Uterus (tissue), 4 donors: ENCODE results near the gene ADAMTS9. TPM values are rescaled to one million over a fixed set of nuclear protein-coding genes. Genes with fewer than 3 reads are reported as not detected.

Experiments used
- DNase-seq, 2 donors: peaks; one replicate each; pipeline ENCODE4 v3.0.0-alpha.2; 2019 to 2020
- H3K27ac ChIP-seq, 2 donors: fragments of 200-600 bp; sonication (generic); 1 replicate in 1 of 2; 2 replicates in 1 of 2; pipeline ENCODE4 v1.5.1; 2016 to 2018
- H3K27me3 ChIP-seq, 2 donors: fragments of 200-600 bp; sonication (generic); one replicate each; pipeline ENCODE4 v1.5.1; 2018 to 2019; ENCODE audit warnings: control low read depth in 1 of 2
- H3K36me3 ChIP-seq, 2 donors: fragments of 200-600 bp; sonication (generic); one replicate each; pipeline ENCODE4 v1.5.1; 2019; ENCODE audit warnings: control low read depth in 1 of 2
- H3K4me1 ChIP-seq, 2 donors: fragments of 200-600 bp; sonication (generic); one replicate each; pipeline ENCODE4 v1.5.1; 2018 to 2019; ENCODE audit warnings: control low read depth in 1 of 2
- H3K4me3 ChIP-seq, 2 donors: fragments of 200-600 bp; sonication (generic); 1 replicate in 1 of 2; 2 replicates in 1 of 2; pipeline ENCODE4 v1.5.1; 2018 to 2019; ENCODE audit warnings: mild to moderate bottlenecking in 1 of 2
- H3K9me3 ChIP-seq, 2 donors: fragments of 200-600 bp; sonication (generic); one replicate each; pipeline ENCODE4 v1.5.1; 2019; ENCODE audit warnings: control low read depth in 1 of 2
- POLR2A ChIP-seq, 2 donors: fragments of 450-650 bp; IDR thresholded peaks; one replicate each; pipeline ENCODE4 v1.6.1; 2016; ENCODE audit warnings: antibody characterized with exemption in 2 of 2, mild to moderate bottlenecking in 1 of 2, moderate library complexity in 1 of 2
- intact Hi-C: fragments of 100-400 bp; cut with DNase I; formaldehyde crosslinking; loops from one replicate; pipeline ENCODE4 v1.15.1; 2023; ENCODE audit warnings: low total_unique reads
- total RNA-seq, 4 donors: library from RNA; depleted of rRNA in 3 of 4; stranded (reverse); fragments of >200 nt in 3 of 4; gene quantifications; one replicate each; pipeline versions ENCODE4 v1.1.0 to v1.2.4, GENCODE V29; 2014 to 2023
- TF ChIP-seq, protein P1 (sequence below), 4 experiments: fragments of 200-600 bp in 2 of 4; fragments of 450-650 bp in 2 of 4; sonication (generic) in 2 of 4; IDR thresholded peaks; one replicate each; pipeline ENCODE4 v1.5.1; 2016 to 2019; ENCODE audit warnings: antibody characterized with exemption in 4 of 4, mild to moderate bottlenecking in 2 of 4, moderate library complexity in 1 of 4
- donor health status: DM: yes; HTN: yes; CAD: no.

The ADAMTS9 gene
- total RNA-seq, 4 donors from 2014 or later: 17.4 to 197 (median 160) TPM

DNA sequence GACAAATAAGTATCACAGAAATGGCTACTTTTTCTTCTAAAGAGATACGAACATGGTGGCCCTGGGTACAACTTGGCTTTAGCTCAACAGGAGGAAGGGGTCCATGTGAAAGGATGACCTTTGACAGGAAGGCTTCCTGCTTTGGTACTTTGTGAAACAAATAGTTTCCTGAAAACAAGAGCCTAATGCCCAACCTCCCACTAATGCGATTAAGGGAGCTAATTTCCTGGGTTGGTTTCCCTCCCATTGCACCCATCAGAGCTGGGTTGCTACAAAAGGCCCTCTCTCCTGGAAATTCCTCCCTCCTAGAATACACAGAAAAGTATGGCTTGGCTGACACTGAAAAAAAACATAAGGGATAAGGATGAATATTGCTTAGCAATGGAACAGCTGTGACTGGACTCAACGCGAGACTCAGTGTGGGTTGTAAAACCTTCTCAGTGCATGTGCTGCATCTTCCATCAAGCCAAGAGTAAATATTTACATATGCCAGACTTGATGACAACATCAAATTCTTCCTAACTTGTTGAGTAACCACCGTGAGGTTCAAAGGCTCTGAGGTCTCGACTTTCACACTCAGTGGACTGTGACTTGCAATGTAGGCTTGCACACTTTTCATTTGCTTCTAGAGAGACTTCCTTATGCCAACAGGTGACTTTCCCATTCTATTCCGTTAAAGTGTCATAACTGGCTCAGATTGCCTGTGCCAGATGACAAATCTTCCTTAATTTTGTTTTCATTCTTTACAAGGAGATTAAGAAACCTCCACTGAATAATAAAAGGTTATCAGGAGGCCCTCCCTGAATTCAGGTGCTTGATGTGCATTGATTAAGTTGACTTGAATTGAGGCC is 60.1 kb downstream of the ADAMTS9 start:
- H3K9me3 ChIP-seq: no peaks in the 10 kb centered on the region
- H3K4me3 ChIP-seq: no peak overlapping the region
- no peaks in the 10 kb centered on the region for H3K27me3 ChIP-seq
- H3K27ac ChIP-seq: no peak overlapping the region
- no peak for DNase-seq
- TF ChIP-seq, protein P1, sequence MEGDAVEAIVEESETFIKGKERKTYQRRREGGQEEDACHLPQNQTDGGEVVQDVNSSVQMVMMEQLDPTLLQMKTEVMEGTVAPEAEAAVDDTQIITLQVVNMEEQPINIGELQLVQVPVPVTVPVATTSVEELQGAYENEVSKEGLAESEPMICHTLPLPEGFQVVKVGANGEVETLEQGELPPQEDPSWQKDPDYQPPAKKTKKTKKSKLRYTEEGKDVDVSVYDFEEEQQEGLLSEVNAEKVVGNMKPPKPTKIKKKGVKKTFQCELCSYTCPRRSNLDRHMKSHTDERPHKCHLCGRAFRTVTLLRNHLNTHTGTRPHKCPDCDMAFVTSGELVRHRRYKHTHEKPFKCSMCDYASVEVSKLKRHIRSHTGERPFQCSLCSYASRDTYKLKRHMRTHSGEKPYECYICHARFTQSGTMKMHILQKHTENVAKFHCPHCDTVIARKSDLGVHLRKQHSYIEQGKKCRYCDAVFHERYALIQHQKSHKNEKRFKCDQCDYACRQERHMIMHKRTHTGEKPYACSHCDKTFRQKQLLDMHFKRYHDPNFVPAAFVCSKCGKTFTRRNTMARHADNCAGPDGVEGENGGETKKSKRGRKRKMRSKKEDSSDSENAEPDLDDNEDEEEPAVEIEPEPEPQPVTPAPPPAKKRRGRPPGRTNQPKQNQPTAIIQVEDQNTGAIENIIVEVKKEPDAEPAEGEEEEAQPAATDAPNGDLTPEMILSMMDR (IDR thresholded peaks at IDR 0.05): no peak
- no peak for TF ChIP-seq POLR2A (IDR thresholded peaks at IDR 0.05)
- no peaks in the 10 kb centered on the region for H3K36me3 ChIP-seq
- H3K4me1 ChIP-seq: no peaks in the 10 kb centered on the region
- intact Hi-C loops: no loop called here

DNA sequence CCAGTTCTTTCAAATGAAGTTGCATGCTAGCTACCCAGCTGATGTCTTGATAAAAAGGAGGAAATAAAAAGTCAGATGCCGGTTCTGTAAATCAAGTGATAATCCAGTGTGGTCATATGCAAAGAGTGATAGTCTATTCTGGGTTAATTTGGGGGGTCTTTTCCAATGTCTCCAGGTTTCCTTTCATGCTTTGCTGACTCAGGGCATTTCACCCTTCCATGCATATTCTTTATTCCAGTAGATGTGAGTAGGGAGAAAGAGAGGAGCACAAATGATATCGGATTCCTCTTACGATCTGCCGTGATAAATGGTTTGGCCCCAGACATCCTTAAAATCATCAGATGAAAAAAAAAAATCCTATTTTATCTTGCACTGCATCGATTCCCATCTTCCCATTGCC is 60.8 kb downstream of the ADAMTS9 start:
- H3K36me3 ChIP-seq: no peaks in the 10 kb centered on the region

DNA sequence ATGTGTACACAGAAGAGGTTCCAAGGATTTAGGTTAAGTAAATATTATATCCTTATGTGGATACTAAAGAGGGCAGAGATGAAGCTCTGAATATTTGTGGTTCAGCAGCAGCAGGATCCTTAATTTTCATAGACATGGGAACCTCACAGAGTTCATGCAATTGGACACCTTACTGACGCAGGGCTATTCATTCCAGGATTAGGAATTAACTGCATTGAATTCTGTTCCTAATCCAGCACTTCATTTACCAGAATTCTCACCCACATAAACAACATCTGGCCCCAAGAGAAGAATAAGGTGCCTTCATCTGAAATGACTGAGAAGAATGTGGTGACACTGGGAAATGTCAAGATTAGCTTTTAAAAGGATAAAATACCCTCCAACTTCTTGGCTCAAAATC is 62.4 kb downstream of the ADAMTS9 start:
- DNase-seq: no peak
- H3K27ac ChIP-seq: no peak overlapping the region
- no peaks in the 10 kb centered on the region for H3K9me3 ChIP-seq
- H3K36me3 ChIP-seq: no peaks in the 10 kb centered on the region
- H3K4me1 ChIP-seq: no peaks in the 10 kb centered on the region
- no peak for TF ChIP-seq POLR2A (IDR thresholded peaks at IDR 0.05)
- TF ChIP-seq, protein P1 (IDR thresholded peaks at IDR 0.05): no peak
- intact Hi-C loops: no loop called here
- no peak overlapping the region for H3K4me3 ChIP-seq
- H3K27me3 ChIP-seq: no peaks in the 10 kb centered on the region

More for the DNA sequence above, 60.8 kb downstream of the ADAMTS9 start:
- intact Hi-C loops: no loop called here
- H3K27me3 ChIP-seq: no peaks in the 10 kb centered on the region
- no peak overlapping the region for H3K4me3 ChIP-seq
- no peak for DNase-seq
- TF ChIP-seq POLR2A (IDR thresholded peaks at IDR 0.05): no peak
- TF ChIP-seq, protein P1 (IDR thresholded peaks at IDR 0.05): no peak
- H3K27ac ChIP-seq: no peak overlapping the region
- H3K4me1 ChIP-seq: no peaks in the 10 kb centered on the region
- H3K9me3 ChIP-seq: no peaks in the 10 kb centered on the region

DNA sequence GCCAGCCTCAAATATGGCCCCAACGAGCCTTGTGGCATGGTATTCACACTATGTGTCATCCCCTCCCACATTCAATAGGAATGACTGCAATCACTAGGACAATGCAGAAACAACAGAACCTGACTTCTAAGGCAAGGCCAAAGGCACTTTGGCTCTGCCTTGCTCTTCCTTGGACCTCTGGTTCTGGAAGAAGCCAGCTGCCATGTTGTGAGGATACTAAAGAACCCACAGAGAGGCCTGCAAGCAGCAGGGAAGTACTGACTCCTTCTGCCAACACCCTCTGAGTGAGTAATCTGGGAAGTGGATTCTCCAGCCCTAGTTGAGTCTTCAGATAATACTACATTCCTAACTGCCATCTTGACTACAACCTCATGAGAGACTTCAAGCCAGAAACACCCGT is 64.7 kb downstream of the ADAMTS9 start:
- intact Hi-C loops: no loop called here
- no peak for DNase-seq
- Histone ChIP-seq H3K4me1 (no peaks in the 10 kb centered on the region), H3K27me3 (no peaks in the 10 kb centered on the region), H3K9me3 (no peaks in the 10 kb centered on the region), H3K4me3 (no peak overlapping the region), H3K27ac (no peak overlapping the region), H3K36me3 (no peaks in the 10 kb centered on the region)
- TF ChIP-seq, protein P1 (IDR thresholded peaks at IDR 0.05): no peak
- no peak for TF ChIP-seq POLR2A (IDR thresholded peaks at IDR 0.05)

DNA sequence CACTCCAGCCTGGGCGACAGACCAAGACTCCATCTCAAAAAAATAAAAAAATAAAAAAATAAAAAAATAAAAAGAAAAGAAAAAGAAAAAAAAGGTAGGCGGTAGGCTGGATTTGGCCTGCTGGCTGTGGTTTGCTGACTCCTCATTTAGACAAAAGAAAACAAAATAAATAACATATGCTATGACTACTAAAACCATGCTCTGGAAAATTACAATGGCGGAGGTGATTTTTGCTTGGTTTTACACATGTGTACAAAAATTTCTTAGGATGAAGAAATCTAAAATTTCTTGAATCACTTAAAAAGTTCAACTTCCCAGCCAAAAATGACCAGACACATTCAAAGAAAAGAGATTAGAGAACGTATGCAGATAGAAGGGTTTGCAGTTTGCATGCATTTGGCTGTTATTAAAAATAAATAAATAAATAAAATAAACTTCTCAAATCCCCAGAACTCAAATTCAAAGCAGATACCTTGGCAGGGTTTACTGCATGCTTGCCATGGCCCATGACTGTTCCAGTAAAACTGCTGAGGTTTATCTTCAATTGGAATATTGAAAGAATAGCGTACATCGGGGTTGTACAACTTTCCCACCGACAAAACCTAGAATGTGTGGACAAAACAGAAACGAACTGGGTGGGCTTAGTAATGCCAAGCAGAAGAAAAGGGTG is 65.9 kb downstream of the ADAMTS9 start:
- H3K36me3 ChIP-seq: no peaks in the 10 kb centered on the region
- no peak for TF ChIP-seq POLR2A (IDR thresholded peaks at IDR 0.05)
- TF ChIP-seq, protein P1 (IDR thresholded peaks at IDR 0.05): no peak
- H3K27me3 ChIP-seq: no peaks in the 10 kb centered on the region
- DNase-seq: no peak
- H3K4me3 ChIP-seq: no peak overlapping the region
- no peaks in the 10 kb centered on the region for H3K9me3 ChIP-seq
- intact Hi-C loops: no loop called here
- no peak overlapping the region for H3K27ac ChIP-seq
- H3K4me1 ChIP-seq: no peaks in the 10 kb centered on the region
